Activated CD4-positive, CD25-positive, alpha-beta regulatory T cell treated with anti-CD3 and anti-CD28 coated beads, Interleukin-2, amount 50 U/mL, for 16 hours (primary cell): ENCODE data around the gene SORCS2.

Experiments used
- DNase-seq: peaks from one replicate; pipeline ENCODE4 v3.0.0-alpha.2; 2020; ENCODE audit warnings: low read depth, low spot score

Gene SORCS2

GRCh38 chr4:7524843-7525242 is 332.5 kb downstream of the SORCS2 start:
- DNase-seq: no peak

GRCh38 chr4:7526491-7526890 is 334.2 kb downstream of the SORCS2 start:
- no peak for DNase-seq

GRCh38 chr4:7526929-7527535 is 334.7 kb downstream of the SORCS2 start:
- DNase-seq: no peak

GRCh38 chr4:7529368-7530080 is 337.2 kb downstream of the SORCS2 start:
- DNase-seq: no peak

- DNase-seq: no peak
These were observed 337.7 kb downstream of the SORCS2 start for GRCh38 chr4:7530082-7530481.

- no peak for DNase-seq
These were observed 338.7 kb downstream of the SORCS2 start for GRCh38 chr4:7530932-7531639.

- no peak for DNase-seq
These were observed 339.3 kb downstream of the SORCS2 start for GRCh38 chr4:7531640-7531994.

GRCh38 chr4:7532043-7532442 is 339.7 kb downstream of the SORCS2 start:
- no peak for DNase-seq

- DNase-seq: no peak
These were observed 340.9 kb downstream of the SORCS2 start for GRCh38 chr4:7533267-7533666.

- no peak for DNase-seq
These were observed 342.8 kb downstream of the SORCS2 start for GRCh38 chr4:7535094-7535493.

- no peak for DNase-seq
These were observed 343.3 kb downstream of the SORCS2 start for GRCh38 chr4:7535619-7536018.

GRCh38 chr4:7536876-7537275 is 344.5 kb downstream of the SORCS2 start:
- DNase-seq: no peak

GRCh38 chr4:7537853-7538400 is 345.6 kb downstream of the SORCS2 start:
- DNase-seq: no peak

- no peak for DNase-seq
These were observed 346.2 kb downstream of the SORCS2 start for GRCh38 chr4:7538518-7538917.

GRCh38 chr4:7539186-7539585 is 346.8 kb downstream of the SORCS2 start:
- no peak for DNase-seq

- DNase-seq: no peak
These were observed 347.3 kb downstream of the SORCS2 start for GRCh38 chr4:7539659-7540058.

- no peak for DNase-seq
These were observed 347.9 kb downstream of the SORCS2 start for GRCh38 chr4:7540206-7540605.

GRCh38 chr4:7540654-7541413 is 348.5 kb downstream of the SORCS2 start:
- DNase-seq: no peak

- DNase-seq: no peak
These were observed 349.1 kb downstream of the SORCS2 start for GRCh38 chr4:7541414-7541810.

GRCh38 chr4:7542781-7543180 is 350.4 kb downstream of the SORCS2 start:
- no peak for DNase-seq

- no peak for DNase-seq
These were observed 353.9 kb downstream of the SORCS2 start for GRCh38 chr4:7546152-7546808.
